ENCODE data around the gene DLGAP4. TPM values are rescaled to one million over a fixed set of nuclear protein-coding genes. Genes with fewer than 3 reads are reported as not detected.

DLGAP4 gene
- total and polyA plus RNA-seq, 2 of the 13 experiments (the other 11 are each of a cell fraction or from before 2014, with no cell fraction given), result 15.2 to 26.7 TPM

GRCh38 chr20:36462440-36463211 is 156.5 kb downstream of the DLGAP4 start (continued):
- peak; percentile 80 for TF ChIP-seq ZNF788 (CRISPR knock-in tag; IDR thresholded peaks at IDR 0.05; ENCODE audit: borderline replicate concordance)
- no peak for TF ChIP-seq ZSCAN21 (CRISPR knock-in tag; IDR thresholded peaks at IDR 0.05; ENCODE audit: borderline replicate concordance)
- TF ChIP-seq NR2F1 (CRISPR knock-in tag; IDR thresholded peaks at IDR 0.05), result no peak
- TF ChIP-seq FOXC1 (CRISPR knock-in tag; IDR thresholded peaks at IDR 0.05; ENCODE audit: borderline replicate concordance), result peak; percentile 3; the same call in 1 of the 2 replicates
- peak; percentile 37; the same call in 1 of the 2 replicates for TF ChIP-seq KDM2A (CRISPR knock-in tag; IDR thresholded peaks at IDR 0.05; ENCODE audit: borderline replicate concordance, low read depth)
- TF ChIP-seq MTA1 (CRISPR knock-in tag; IDR thresholded peaks at IDR 0.05; ENCODE audit: borderline replicate concordance), result peak; percentile 6; the same call in 1 of the 2 replicates
- TF ChIP-seq GLI4 (CRISPR knock-in tag; IDR thresholded peaks at IDR 0.05; ENCODE audit: borderline replicate concordance), result no peak
- TF ChIP-seq SMAD3 (CRISPR knock-in tag; IDR thresholded peaks at IDR 0.05), result no peak
- 0 out of 2 replicates have a peak, but pooled peaks have one; percentile 73 for TF ChIP-seq MXD1 (CRISPR knock-in tag; IDR thresholded peaks at IDR 0.05)
- TF ChIP-seq PITX1 (CRISPR knock-in tag; IDR thresholded peaks at IDR 0.05), result 0 out of 2 replicates have a peak, but pooled peaks have one; percentile 14
- TF ChIP-seq MTERF4 (CRISPR knock-in tag; IDR thresholded peaks at IDR 0.05), result peak; percentile 27; the same call in 1 of the 2 replicates
- TF ChIP-seq ZNF615 (CRISPR knock-in tag; IDR thresholded peaks at IDR 0.05; ENCODE audit: borderline replicate concordance), result no peak
- TF ChIP-seq GMEB1 (CRISPR knock-in tag; IDR thresholded peaks at IDR 0.05; ENCODE audit: borderline replicate concordance), result peak; percentile 32; the same call in 1 of the 2 replicates
- TF ChIP-seq SOX5 (CRISPR knock-in tag; IDR thresholded peaks at IDR 0.05; ENCODE audit: borderline replicate concordance), result no peak
- no peak for TF ChIP-seq RAD51 (IDR thresholded peaks at IDR 0.05; ENCODE audit: borderline replicate concordance)
- TF ChIP-seq ZKSCAN1 (IDR thresholded peaks at IDR 0.05; ENCODE audit: low read length), result no peak
- TF ChIP-seq NCOA5 (CRISPR knock-in tag; IDR thresholded peaks at IDR 0.05), result no peak
- 0 out of 2 replicates have a peak, but pooled peaks have one; percentile 8 for TF ChIP-seq ZNF616 (CRISPR knock-in tag; IDR thresholded peaks at IDR 0.05; ENCODE audit: low read depth)
- TF ChIP-seq ZNF484 (CRISPR knock-in tag; IDR thresholded peaks at IDR 0.05; ENCODE audit: borderline replicate concordance, low read depth), result no peak
- 0 out of 2 replicates have a peak, but pooled peaks have one; percentile 17 for TF ChIP-seq PAX8 (CRISPR knock-in tag; IDR thresholded peaks at IDR 0.05; ENCODE audit: borderline replicate concordance)
- TF ChIP-seq MZF1 (CRISPR knock-in tag; IDR thresholded peaks at IDR 0.05; ENCODE audit: borderline replicate concordance), result no peak
- TF ChIP-seq ZNF280D (CRISPR knock-in tag; IDR thresholded peaks at IDR 0.05), result no peak
- TF ChIP-seq GTF2F1 (IDR thresholded peaks at IDR 0.05; ENCODE audit: low read length), result no peak

Data from HepG2 (cell line).